GM06990 (cell line): ENCODE data around the gene MMRN2.
"Not testable (repeated sequence)": the region's sequence is repeated elsewhere in the genome, so short reads cannot be mapped to it uniquely, and the experiment has no call there.

ENCODE experiments used
- DNase-seq: peaks from one replicate; pipeline ENCODE4 v3.0.0-alpha.2; 2011; ENCODE audit not compliant: insufficient read length; ENCODE audit errors: extremely low read depth
- H3K27me3 ChIP-seq: replicated peaks from 2 replicates; pipeline ENCODE4 v1.6.0; 2011; ENCODE audit warnings: low read length; ENCODE audit not compliant: control insufficient read depth, insufficient read depth
- H3K36me3 ChIP-seq: 2 replicates; pipeline ENCODE4 v1.5.1; 2011; ENCODE audit warnings: low read length; ENCODE audit not compliant: control insufficient read depth, insufficient read depth
- H3K4me3 ChIP-seq: replicated peaks from 2 replicates; pipeline ENCODE4 v1.5.1; 2011; ENCODE audit warnings: low read depth, mild to moderate bottlenecking, control low read depth, low read length
- TF ChIP-seq, protein P1 (sequence below): IDR thresholded peaks from 2 replicates; pipeline ENCODE4 v1.5.1; 2011; ENCODE audit warnings: low read length, control low read depth, mild to moderate bottlenecking, inconsistent platforms; ENCODE audit not compliant: insufficient read depth, poor library complexity, severe bottlenecking

MMRN2 gene

DNA sequence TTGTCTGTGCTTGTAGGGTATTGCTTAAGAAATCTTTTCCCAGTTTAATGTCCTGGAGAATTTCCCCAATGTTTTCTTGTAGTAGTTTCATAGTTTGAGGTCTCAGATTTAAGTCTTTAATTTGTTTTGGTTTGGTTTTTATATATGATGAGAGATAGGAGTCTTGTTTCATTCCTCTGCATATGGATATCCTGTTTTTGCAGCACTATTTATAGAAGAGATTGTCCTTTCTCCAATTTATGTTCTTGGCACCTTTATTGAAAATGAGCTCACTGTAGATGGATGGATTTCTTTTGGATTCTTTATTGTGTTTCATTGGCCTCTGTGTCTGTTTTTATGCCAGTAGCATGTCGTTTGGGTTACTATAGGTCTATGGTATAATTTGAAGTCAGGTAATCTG, 31.1 kb upstream of the MMRN2 start:
- H3K36me3 ChIP-seq: no peaks in the 10 kb centered on the region
- TF ChIP-seq, protein P1, sequence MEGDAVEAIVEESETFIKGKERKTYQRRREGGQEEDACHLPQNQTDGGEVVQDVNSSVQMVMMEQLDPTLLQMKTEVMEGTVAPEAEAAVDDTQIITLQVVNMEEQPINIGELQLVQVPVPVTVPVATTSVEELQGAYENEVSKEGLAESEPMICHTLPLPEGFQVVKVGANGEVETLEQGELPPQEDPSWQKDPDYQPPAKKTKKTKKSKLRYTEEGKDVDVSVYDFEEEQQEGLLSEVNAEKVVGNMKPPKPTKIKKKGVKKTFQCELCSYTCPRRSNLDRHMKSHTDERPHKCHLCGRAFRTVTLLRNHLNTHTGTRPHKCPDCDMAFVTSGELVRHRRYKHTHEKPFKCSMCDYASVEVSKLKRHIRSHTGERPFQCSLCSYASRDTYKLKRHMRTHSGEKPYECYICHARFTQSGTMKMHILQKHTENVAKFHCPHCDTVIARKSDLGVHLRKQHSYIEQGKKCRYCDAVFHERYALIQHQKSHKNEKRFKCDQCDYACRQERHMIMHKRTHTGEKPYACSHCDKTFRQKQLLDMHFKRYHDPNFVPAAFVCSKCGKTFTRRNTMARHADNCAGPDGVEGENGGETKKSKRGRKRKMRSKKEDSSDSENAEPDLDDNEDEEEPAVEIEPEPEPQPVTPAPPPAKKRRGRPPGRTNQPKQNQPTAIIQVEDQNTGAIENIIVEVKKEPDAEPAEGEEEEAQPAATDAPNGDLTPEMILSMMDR: no peak
- DNase-seq: no peak
- no peaks in the 10 kb centered on the region for H3K27me3 ChIP-seq
- no peak overlapping the region for H3K4me3 ChIP-seq

DNA sequence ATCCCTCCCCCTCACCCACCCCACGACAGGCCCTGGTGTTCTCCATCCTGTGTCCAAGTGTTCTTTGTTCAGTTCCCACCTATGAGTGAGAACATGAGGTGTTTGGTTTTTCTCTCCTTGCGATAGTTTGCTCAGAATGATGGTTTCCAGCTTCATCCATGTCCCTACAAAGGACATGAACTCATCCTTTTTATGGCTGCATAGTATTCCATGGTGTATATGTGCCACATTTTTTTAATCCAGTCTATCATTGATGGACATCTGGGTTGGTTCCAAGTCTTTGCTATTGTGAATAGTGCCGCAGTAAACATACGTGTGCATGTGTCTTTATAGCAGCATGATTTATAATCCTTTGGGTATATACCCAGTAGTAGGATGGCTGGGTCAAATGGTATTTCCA, 27.1 kb upstream of the MMRN2 start:
- not testable (repeated sequence) for H3K27me3 ChIP-seq, H3K36me3 ChIP-seq, H3K4me3 ChIP-seq, DNase-seq

DNA sequence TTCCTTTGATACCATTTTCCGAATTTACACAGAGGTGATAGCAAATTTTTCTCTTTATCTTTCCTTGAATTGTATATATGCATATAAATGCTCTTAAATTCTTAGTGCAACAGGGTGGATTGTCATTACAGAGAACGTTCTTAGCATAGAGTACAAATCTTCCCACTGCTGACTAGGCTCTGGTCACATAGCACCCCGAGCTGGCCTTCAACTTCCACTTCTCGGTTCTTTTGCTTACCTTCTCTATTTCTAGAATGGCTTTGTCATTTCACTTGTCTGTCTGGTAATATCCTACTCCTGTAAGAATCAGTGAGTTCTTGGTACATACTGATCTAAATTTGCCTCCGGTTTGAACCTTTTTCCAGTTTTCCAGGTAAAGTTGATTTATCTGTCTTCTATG, 24.3 kb upstream of the MMRN2 start:
- H3K4me3 ChIP-seq: no peak overlapping the region
- TF ChIP-seq, protein P1: no peak
- H3K36me3 ChIP-seq: no peaks in the 10 kb centered on the region
- DNase-seq: no peak
- H3K27me3 ChIP-seq: no peaks in the 10 kb centered on the region

DNA sequence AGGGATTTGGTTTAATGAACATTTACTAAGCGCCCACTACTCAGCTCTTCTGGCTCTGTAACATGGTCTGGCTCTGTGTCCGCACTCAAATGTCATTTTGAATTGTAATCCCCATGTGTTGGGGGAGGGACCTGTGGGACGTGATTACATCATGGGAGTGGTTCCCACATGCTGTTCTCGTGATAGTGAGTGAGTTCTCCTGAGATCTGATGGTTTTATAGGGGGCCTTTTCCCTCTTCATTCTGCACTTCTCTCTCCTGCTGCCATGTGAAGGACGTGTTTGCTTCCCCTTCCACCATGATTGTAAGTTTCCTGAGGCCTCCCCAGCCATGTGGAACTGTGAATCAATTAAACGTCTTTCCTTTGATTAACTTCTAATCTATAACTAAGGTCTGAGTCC, 23.6 kb upstream of the MMRN2 start:
- H3K4me3 ChIP-seq, H3K27me3 ChIP-seq, H3K36me3 ChIP-seq, DNase-seq: not testable (repeated sequence)

DNA sequence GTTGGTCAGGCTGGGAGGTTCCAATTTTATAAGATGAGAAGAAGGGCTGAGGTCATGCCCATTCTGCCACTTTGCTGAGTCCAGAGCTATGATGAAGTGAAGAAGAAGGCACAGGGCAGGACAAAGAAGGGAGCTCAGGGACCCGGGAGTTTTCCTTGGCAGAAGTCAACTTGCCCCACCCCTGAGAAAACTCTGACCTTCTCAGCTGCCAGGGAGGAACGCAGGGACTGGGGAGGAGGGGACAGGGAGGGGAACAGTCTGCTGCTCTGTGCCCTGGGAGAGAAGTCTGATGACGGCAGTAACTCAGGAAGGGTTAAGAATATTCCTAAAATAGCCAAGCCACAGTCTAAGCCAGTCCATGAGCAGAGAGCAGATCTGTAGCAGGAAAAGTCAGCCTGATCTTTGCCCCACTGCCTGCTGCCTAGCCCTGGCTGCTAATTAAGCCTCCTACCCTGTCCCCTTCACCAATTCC, 22.6 kb upstream of the MMRN2 start:
- Histone ChIP-seq H3K36me3 (no peaks in the 10 kb centered on the region), H3K4me3 (no peak overlapping the region), H3K27me3 (no peaks in the 10 kb centered on the region)
- TF ChIP-seq, protein P1: no peak
- DNase-seq: no peak

DNA sequence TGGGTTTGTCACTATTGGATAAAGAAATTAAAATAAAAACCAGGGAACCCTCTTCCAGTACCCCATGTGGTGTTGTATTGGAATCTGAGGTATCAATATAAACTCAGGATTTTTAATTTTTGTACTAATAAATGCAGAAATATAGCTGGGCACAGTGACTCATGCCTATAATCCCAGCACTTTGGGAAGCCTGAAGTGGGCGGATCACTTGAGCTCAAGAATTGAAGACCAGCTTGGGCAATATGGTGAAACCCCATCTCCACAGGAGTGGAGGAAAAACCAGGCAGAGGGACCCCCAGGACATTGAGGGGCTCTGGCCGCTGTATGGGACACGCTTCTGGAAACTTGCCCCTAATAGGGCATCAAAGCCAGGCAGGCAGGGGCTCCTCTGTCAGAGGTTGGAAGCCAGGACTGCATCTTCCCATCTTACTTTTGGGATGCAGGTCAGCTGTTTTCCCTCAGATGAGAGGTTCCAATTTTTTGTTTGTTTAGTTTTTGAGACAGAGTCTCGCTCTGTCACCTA, 21.9 kb upstream of the MMRN2 start:
- Histone ChIP-seq H3K27me3 (no peaks in the 10 kb centered on the region), H3K4me3 (no peak overlapping the region), H3K36me3 (no peaks in the 10 kb centered on the region)
- TF ChIP-seq, protein P1: no peak
- no peak for DNase-seq

DNA sequence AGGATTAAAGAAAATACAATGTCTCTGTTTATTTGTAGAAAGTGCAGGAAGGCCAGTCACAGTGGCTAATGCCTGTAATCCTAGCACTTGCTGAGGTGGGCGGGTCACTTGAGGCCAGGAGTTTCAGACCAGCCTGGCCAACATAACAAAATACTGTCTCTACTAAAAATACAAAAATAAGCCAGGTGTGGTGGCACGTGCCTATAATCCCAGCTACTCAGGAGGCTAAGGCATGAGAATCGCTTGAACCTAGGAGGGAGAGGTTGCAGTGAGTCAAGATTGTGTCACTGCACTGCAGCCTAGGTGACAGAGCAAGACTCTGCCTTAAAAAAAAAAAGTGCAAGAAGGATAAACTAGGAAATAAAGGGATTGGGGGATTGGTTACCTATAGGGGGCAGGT, 21.0 kb upstream of the MMRN2 start:
- H3K36me3 ChIP-seq, DNase-seq, H3K27me3 ChIP-seq, H3K4me3 ChIP-seq: not testable (repeated sequence)
